HCT116 (cell line): ENCODE data around the gene KRTAP29-1. TPM values are rescaled to one million over a fixed set of nuclear protein-coding genes. Genes with fewer than 3 reads are reported as not detected.

ENCODE experiments used
- ATAC-seq: fragments of 200-7000 bp; cut with Tn5 transposase; 2 replicates; pipeline ENCODE4 v1.9.1; 2020; ENCODE audit warnings: mild to moderate bottlenecking, moderate library complexity
- BruUV-seq: library from RNA; stranded (reverse); fragments of 400-500 nt; replicated peaks from 2 replicates; lab custom pipeline; 2021; lab: Mats Ljungman, UMichigan
- CTCF ChIA-PET: fragments of 300-600 bp; sonication (Branson Sonifier 250); formaldehyde crosslinking; loops from one replicate; lab custom pipeline; 2021; ENCODE audit warnings: antibody characterized with exemption; lab: Charles Lee
- POLR2A ChIA-PET: fragments of 300-600, 350-600 bp; sonication (Branson Sonifier 250); formaldehyde crosslinking; loops from one replicate; lab custom pipeline; 2021; ENCODE audit warnings: antibody characterized with exemption; lab: Charles Lee
- RAD21 ChIA-PET, 2 experiments: fragments of 300-600 bp; sonication (Branson Sonifier 250); formaldehyde crosslinking; loops; one replicate each; lab custom pipeline; 2023; ENCODE audit warnings: low total read pairs in 2 of 2; ENCODE audit not compliant: uncharacterized antibody in 2 of 2, unreplicated experiment in 2 of 2, low non-redundant PET in 1 of 2; lab: Charles Lee
- DNase-seq: peaks from one replicate; pipeline ENCODE4 v3.0.0-alpha.2; 2010; ENCODE audit warnings: low read depth, low spot score
- H2AFZ ChIP-seq: fragments of 200-600 bp; shearing (Covaris generic), sonication (generic); 2 replicates; pipeline ENCODE4 v1.6.1; 2017; ENCODE audit warnings: low read depth, mixed run types, mixed read lengths, antibody characterized with exemption, low read length; ENCODE audit not compliant: poor library complexity, severe bottlenecking
- H3K27ac ChIP-seq: 2 replicates; pipeline ENCODE4 v1.5.1; 2012; ENCODE audit warnings: low read depth, low read length
- H3K27me3 ChIP-seq: fragments of 200-600 bp; sonication (generic); 2 replicates; pipeline ENCODE4 v1.6.1; 2016; ENCODE audit warnings: mixed run types, low read length, mixed read lengths; ENCODE audit not compliant: insufficient read depth
- H3K36me3 ChIP-seq, 2 experiments: fragments of 200-500 bp in 1 of 2; fragments of 200-600 bp in 1 of 2; sonication (Bioruptor generic) in 1 of 2; sonication (generic) in 1 of 2; 2 replicates each; pipeline versions ENCODE4 v1.5.1 to v1.6.1; 2014 to 2016; ENCODE audit warnings: low read length in 2 of 2, inconsistent platforms in 1 of 2, mixed read lengths in 1 of 2, mixed run types in 1 of 2; ENCODE audit not compliant: insufficient read depth in 2 of 2, control insufficient read depth in 1 of 2
- H3K4me1 ChIP-seq, 2 experiments: fragments of 200-600 bp in 1 of 2; sonication (generic) in 1 of 2; 2 replicates each; pipeline versions ENCODE4 v1.5.1 to v1.6.1; 2012 to 2017; ENCODE audit warnings: low read length in 2 of 2, inconsistent platforms in 1 of 2, mild to moderate bottlenecking in 1 of 2, mixed read lengths in 1 of 2, mixed run types in 1 of 2, moderate library complexity in 1 of 2; ENCODE audit not compliant: insufficient read depth in 2 of 2, control insufficient read depth in 1 of 2
- H3K4me2 ChIP-seq: fragments of 200-600 bp; sonication (generic); 2 replicates; pipeline ENCODE4 v1.6.1; 2017; ENCODE audit warnings: mixed run types, low read length, mixed read lengths
- H3K4me3 ChIP-seq, 2 experiments: fragments of 200-600 bp in 1 of 2; sonication (generic) in 1 of 2; replicated peaks in 1 of 2; 2 replicates each; pipeline ENCODE4 v1.5.1; 2011 to 2016; ENCODE audit warnings: low read length in 2 of 2, control low read depth in 1 of 2, low read depth in 1 of 2, mild to moderate bottlenecking in 1 of 2, mixed read lengths in 1 of 2, mixed run types in 1 of 2
- H3K79me2 ChIP-seq: fragments of 200-600 bp; sonication (generic); 2 replicates; pipeline ENCODE4 v1.6.1; 2017; ENCODE audit warnings: mild to moderate bottlenecking, mixed run types, low read length, moderate library complexity, mixed read lengths; ENCODE audit not compliant: insufficient read depth
- H3K9ac ChIP-seq: fragments of 200-600 bp; sonication (generic); 2 replicates; pipeline ENCODE4 v1.6.1; 2016; ENCODE audit warnings: low read length, mixed read lengths
- H3K9me2 ChIP-seq: fragments of 200-600 bp; sonication (generic), shearing (Covaris generic); 2 replicates; pipeline ENCODE4 v1.6.1; 2017; ENCODE audit warnings: mixed run types, mild to moderate bottlenecking, moderate library complexity; ENCODE audit not compliant: insufficient read depth
- H3K9me3 ChIP-seq, 2 experiments: fragments of 200-500 bp in 1 of 2; fragments of 200-600 bp in 1 of 2; sonication (Bioruptor generic) in 1 of 2; sonication (generic) in 1 of 2; 2 replicates each; pipeline ENCODE4 v1.6.1; 2014 to 2017; ENCODE audit warnings: low read length in 2 of 2, mixed read lengths in 2 of 2, inconsistent platforms in 1 of 2, low read depth in 1 of 2, mild to moderate bottlenecking in 1 of 2, mixed run types in 1 of 2, moderate library complexity in 1 of 2; ENCODE audit not compliant: control insufficient read depth in 1 of 2, insufficient read depth in 1 of 2
- H4K20me1 ChIP-seq: fragments of 200-600 bp; sonication (generic), shearing (Covaris generic); 2 replicates; pipeline ENCODE4 v1.6.1; 2017; ENCODE audit warnings: mixed run types, mild to moderate bottlenecking, moderate library complexity; ENCODE audit not compliant: insufficient read depth
- CBX3 ChIP-seq: IDR thresholded peaks from 2 replicates; pipeline ENCODE4 v1.6.1; 2012; ENCODE audit warnings: low read depth
- EGR1 ChIP-seq: IDR thresholded peaks from 2 replicates; pipeline ENCODE4 v1.6.1; 2012; ENCODE audit warnings: low read depth
- EZH2 ChIP-seq: fragments of 200-600 bp; sonication (generic); IDR thresholded peaks from 2 replicates; pipeline ENCODE4 v1.6.1; 2017; ENCODE audit warnings: antibody characterized with exemption, mixed run types
- EZH2phosphoT487 ChIP-seq: fragments of 200-600 bp; IDR thresholded peaks from 2 replicates; pipeline ENCODE4 v1.6.1; 2018; ENCODE audit warnings: antibody characterized with exemption, borderline replicate concordance
- FOSL1 ChIP-seq: IDR thresholded peaks from 2 replicates; pipeline ENCODE4 v1.6.1; 2012; ENCODE audit warnings: low read depth
- JUND ChIP-seq: IDR thresholded peaks from 2 replicates; pipeline ENCODE4 v1.6.1; 2012
- POLR2A ChIP-seq: IDR thresholded peaks from 2 replicates; pipeline ENCODE4 v1.7.0; 2011; ENCODE audit warnings: borderline replicate concordance; ENCODE audit not compliant: insufficient read depth, insufficient read length; ENCODE audit errors: extremely low read depth
- POLR2AphosphoS5 ChIP-seq: IDR thresholded peaks from 2 replicates; pipeline ENCODE4 v1.6.1; 2011; ENCODE audit warnings: mild to moderate bottlenecking, low read depth, low read length, moderate library complexity
- RAD21 ChIP-seq: IDR thresholded peaks from 2 replicates; pipeline ENCODE4 v1.6.1; 2012; ENCODE audit warnings: low read depth, mild to moderate bottlenecking
- SIN3A ChIP-seq: IDR thresholded peaks from 2 replicates; pipeline ENCODE4 v1.6.1; 2012; ENCODE audit warnings: low read depth
- SP1 ChIP-seq: IDR thresholded peaks from 2 replicates; pipeline ENCODE4 v1.6.1; 2012; ENCODE audit warnings: low read depth
- TCF7L2 ChIP-seq: IDR thresholded peaks from 2 replicates; pipeline ENCODE4 v1.7.0; 2011; ENCODE audit warnings: borderline replicate concordance, inconsistent platforms; ENCODE audit not compliant: insufficient read depth, insufficient read length; ENCODE audit errors: extremely low read depth
- ZNF274 ChIP-seq: fragments of 200-500 bp; sonication (Bioruptor generic); IDR thresholded peaks from 2 replicates; pipeline ENCODE4 v1.6.1; 2014; ENCODE audit warnings: mild to moderate bottlenecking, low read depth, low read length, inconsistent platforms
- intact Hi-C: fragments of 100-400 bp; cut with micrococcal nuclease; formaldehyde crosslinking; loops from 2 replicates; pipeline ENCODE4 v1.10.0; 2022
- total RNA-seq: library from RNA; stranded (reverse); gene quantifications from one replicate; pipeline ENCODE4 v1.2.1, GENCODE V29; 2021; ENCODE audit not compliant: unreplicated experiment
- TF ChIP-seq, protein P1 (sequence below): IDR thresholded peaks from 2 replicates; pipeline ENCODE4 v1.6.1; 2012; ENCODE audit warnings: low read depth
- TF ChIP-seq, protein P2 (sequence below), 3 experiments: fragments of 200-600 bp in 1 of 3; sonication (generic) in 1 of 3; IDR thresholded peaks in 2 of 3; conservative IDR thresholded peaks in 1 of 3; 2 replicates each; pipeline ENCODE4 v1.5.1; 2012 to 2017; ENCODE audit warnings: low read depth in 2 of 3, low read length in 2 of 3, antibody characterized with exemption in 1 of 3, borderline replicate concordance in 1 of 3, control low read depth in 1 of 3, mild to moderate bottlenecking in 1 of 3, mixed read lengths in 1 of 3, mixed run types in 1 of 3, moderate library complexity in 1 of 3; ENCODE audit not compliant: insufficient read depth in 1 of 3
- TF ChIP-seq, protein P3 (sequence below): IDR thresholded peaks from 2 replicates; pipeline ENCODE4 v1.6.1; 2012
- TF ChIP-seq, protein P4 (sequence below): IDR thresholded peaks from 2 replicates; pipeline ENCODE4 v1.6.1; 2011; ENCODE audit warnings: mild to moderate bottlenecking, low read length, moderate library complexity; ENCODE audit not compliant: insufficient replicate concordance; ENCODE audit errors: extremely low read depth

Gene KRTAP29-1
- total RNA-seq, 1 experiment from 2014 or later, result 0.22 TPM

DNA sequence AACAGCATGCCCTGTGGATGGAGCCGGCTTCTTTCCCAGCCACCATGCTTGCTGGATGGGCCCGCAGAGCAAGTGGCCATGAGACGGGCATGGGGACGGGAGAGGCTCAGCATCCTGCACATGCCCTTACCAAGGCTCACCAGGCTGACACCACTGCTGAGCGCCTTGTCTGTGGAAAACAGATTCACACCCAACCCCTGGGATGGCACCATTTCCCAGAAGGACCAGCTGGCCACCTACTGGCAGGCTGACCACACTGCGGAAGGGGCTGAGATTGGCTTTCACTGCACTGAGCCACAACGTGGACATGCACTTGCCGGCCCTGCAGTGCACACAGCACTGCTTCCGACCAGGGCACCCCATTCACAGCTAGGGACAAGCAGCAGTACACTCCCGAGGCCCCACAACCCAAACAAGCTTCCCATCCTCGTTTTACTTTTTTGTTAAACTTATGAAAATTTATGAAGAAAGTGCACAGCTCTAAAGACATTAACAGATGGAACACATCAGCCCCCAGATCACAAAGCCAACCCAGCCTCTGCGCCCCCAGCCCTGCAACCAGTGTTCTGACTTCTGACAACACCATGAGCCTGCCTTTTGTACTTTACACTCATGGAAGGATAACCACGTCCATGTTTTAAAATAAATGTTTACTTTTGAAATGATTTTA lies 26.8 kb upstream of the KRTAP29-1 start:
- ChIA-PET CTCF (interaction anchor here (0.7 to 2.0 kb wide), 12 partner anchors 12 to 526 kb away, joined by 3 to 8 read pairs (median 4); partner anchors contain the start of genes KRT33A and KRT36), POLR2A (interaction anchor here (0.8 kb wide), 1 partner anchor 170 kb away, joined by 3 read pairs; no protein-coding TSS in a partner anchor), RAD21 (interaction anchor here (0.6 kb wide), 2 partner anchors 334 to 341 kb away, joined by 3 to 4 read pairs; no protein-coding TSS in a partner anchor)
- Histone ChIP-seq H3K9me3 (peaks cover 0 to 12% of the 10 kb centered on the region in 2 experiments; a peak in 1 of 4 replicates), H3K9me2 (no peaks in the 10 kb centered on the region), H3K4me3 (no peak overlapping the region), H2AFZ (peak overlapping the region; percentile 56), H3K27ac (peak overlapping the region; percentile 46; the same call in 1 of the 2 replicates), H3K4me1 (peaks cover 3 to 21% of the 10 kb centered on the region in 2 experiments; a peak in 3 of 4 replicates), H3K4me2 (no peak overlapping the region), H3K36me3 (no peaks in the 10 kb centered on the region), H4K20me1 (no peaks in the 10 kb centered on the region), H3K79me2 (no peaks in the 10 kb centered on the region)
- peak; percentile 90 for ATAC-seq
- no TSS peak for BruUV-seq
- intact Hi-C loops, result loop anchor here (1.0 to 10.0 kb wide), 3 partner anchors 420 to 705 kb away; no protein-coding TSS in a partner anchor
- DNase-seq, result peak; percentile 40
- TF ChIP-seq, protein P1, sequence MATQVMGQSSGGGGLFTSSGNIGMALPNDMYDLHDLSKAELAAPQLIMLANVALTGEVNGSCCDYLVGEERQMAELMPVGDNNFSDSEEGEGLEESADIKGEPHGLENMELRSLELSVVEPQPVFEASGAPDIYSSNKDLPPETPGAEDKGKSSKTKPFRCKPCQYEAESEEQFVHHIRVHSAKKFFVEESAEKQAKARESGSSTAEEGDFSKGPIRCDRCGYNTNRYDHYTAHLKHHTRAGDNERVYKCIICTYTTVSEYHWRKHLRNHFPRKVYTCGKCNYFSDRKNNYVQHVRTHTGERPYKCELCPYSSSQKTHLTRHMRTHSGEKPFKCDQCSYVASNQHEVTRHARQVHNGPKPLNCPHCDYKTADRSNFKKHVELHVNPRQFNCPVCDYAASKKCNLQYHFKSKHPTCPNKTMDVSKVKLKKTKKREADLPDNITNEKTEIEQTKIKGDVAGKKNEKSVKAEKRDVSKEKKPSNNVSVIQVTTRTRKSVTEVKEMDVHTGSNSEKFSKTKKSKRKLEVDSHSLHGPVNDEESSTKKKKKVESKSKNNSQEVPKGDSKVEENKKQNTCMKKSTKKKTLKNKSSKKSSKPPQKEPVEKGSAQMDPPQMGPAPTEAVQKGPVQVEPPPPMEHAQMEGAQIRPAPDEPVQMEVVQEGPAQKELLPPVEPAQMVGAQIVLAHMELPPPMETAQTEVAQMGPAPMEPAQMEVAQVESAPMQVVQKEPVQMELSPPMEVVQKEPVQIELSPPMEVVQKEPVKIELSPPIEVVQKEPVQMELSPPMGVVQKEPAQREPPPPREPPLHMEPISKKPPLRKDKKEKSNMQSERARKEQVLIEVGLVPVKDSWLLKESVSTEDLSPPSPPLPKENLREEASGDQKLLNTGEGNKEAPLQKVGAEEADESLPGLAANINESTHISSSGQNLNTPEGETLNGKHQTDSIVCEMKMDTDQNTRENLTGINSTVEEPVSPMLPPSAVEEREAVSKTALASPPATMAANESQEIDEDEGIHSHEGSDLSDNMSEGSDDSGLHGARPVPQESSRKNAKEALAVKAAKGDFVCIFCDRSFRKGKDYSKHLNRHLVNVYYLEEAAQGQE, result no peak
- no peak for TF ChIP-seq POLR2A
- no peak for TF ChIP-seq FOSL1
- TF ChIP-seq TCF7L2, result no peak
- no peak for TF ChIP-seq SIN3A
- TF ChIP-seq, protein P2, sequence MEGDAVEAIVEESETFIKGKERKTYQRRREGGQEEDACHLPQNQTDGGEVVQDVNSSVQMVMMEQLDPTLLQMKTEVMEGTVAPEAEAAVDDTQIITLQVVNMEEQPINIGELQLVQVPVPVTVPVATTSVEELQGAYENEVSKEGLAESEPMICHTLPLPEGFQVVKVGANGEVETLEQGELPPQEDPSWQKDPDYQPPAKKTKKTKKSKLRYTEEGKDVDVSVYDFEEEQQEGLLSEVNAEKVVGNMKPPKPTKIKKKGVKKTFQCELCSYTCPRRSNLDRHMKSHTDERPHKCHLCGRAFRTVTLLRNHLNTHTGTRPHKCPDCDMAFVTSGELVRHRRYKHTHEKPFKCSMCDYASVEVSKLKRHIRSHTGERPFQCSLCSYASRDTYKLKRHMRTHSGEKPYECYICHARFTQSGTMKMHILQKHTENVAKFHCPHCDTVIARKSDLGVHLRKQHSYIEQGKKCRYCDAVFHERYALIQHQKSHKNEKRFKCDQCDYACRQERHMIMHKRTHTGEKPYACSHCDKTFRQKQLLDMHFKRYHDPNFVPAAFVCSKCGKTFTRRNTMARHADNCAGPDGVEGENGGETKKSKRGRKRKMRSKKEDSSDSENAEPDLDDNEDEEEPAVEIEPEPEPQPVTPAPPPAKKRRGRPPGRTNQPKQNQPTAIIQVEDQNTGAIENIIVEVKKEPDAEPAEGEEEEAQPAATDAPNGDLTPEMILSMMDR (IDR thresholded peaks at IDR 0.05 in 2 of 3, conservative IDR thresholded peaks at IDR 0.05 in 1 of 3; ENCODE audit: borderline replicate concordance in 1 of 3, insufficient read depth in 1 of 3, low read depth in 2 of 3, low read length in 2 of 3), result peak; percentile 59 to 93 (median 82); a peak in 5 of 6 replicates
- no peak for TF ChIP-seq ZNF274
- TF ChIP-seq JUND, result no peak
- TF ChIP-seq EZH2phosphoT487, result no peak
- TF ChIP-seq SP1, result no peak
- TF ChIP-seq CBX3, result peak; percentile 97
- 0 out of 2 replicates have a peak, but pooled peaks have one; percentile 22 for TF ChIP-seq POLR2AphosphoS5
- TF ChIP-seq, protein P3, sequence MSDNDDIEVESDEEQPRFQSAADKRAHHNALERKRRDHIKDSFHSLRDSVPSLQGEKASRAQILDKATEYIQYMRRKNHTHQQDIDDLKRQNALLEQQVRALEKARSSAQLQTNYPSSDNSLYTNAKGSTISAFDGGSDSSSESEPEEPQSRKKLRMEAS, result peak; percentile 73
- no peak for TF ChIP-seq EGR1
- TF ChIP-seq RAD21, result peak; percentile 90
- TF ChIP-seq EZH2, result no peak
- TF ChIP-seq, protein P4, sequence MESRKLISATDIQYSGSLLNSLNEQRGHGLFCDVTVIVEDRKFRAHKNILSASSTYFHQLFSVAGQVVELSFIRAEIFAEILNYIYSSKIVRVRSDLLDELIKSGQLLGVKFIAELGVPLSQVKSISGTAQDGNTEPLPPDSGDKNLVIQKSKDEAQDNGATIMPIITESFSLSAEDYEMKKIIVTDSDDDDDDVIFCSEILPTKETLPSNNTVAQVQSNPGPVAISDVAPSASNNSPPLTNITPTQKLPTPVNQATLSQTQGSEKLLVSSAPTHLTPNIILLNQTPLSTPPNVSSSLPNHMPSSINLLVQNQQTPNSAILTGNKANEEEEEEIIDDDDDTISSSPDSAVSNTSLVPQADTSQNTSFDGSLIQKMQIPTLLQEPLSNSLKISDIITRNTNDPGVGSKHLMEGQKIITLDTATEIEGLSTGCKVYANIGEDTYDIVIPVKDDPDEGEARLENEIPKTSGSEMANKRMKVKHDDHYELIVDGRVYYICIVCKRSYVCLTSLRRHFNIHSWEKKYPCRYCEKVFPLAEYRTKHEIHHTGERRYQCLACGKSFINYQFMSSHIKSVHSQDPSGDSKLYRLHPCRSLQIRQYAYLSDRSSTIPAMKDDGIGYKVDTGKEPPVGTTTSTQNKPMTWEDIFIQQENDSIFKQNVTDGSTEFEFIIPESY, result no peak
- TF ChIP-seq, all 23 proteins: peak for 5
- no peak overlapping the region for H3K9ac ChIP-seq
- no peaks in the 10 kb centered on the region for H3K27me3 ChIP-seq
